ENCODE data around the gene FCRL2.

Gene FCRL2, protein sequence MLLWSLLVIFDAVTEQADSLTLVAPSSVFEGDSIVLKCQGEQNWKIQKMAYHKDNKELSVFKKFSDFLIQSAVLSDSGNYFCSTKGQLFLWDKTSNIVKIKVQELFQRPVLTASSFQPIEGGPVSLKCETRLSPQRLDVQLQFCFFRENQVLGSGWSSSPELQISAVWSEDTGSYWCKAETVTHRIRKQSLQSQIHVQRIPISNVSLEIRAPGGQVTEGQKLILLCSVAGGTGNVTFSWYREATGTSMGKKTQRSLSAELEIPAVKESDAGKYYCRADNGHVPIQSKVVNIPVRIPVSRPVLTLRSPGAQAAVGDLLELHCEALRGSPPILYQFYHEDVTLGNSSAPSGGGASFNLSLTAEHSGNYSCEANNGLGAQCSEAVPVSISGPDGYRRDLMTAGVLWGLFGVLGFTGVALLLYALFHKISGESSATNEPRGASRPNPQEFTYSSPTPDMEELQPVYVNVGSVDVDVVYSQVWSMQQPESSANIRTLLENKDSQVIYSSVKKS

DNA sequence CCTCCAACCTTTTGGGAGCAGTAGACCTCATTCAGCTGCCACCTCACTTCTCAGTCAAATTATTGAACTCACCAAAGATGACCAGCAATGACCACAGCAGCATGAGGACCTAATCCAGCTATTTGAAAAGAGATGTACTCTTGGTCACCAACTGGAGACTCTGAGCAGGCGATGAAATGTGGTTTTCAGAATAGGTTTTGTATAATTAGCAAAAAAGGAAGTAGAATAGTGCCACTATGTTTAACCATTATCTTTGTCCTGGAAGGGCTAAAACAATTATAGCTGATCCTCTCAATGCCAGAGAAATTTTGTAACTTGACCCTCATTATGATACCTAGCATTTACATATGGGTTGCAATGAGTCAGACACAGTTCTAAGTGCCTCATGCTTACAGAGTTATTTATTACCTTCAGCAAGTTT, at the start of gene FCRL2:
Gene FCRL2 (minus strand): TSS at position 162 of the 421 bp plus-strand sequence. CDS start 59 bp downstream, at position 103.
- DNase-seq (ENCODE audit: low read depth, low spot score) = no peak
- POLR2A ChIA-PET = no interaction called here
- CTCF ChIA-PET = no interaction called here
- H3K4me3 ChIP-seq (ENCODE audit: low read depth, low read length) = no peak within 1 kb of the TSS
- TF ChIP-seq CTCF (IDR thresholded peaks at IDR 0.05; ENCODE audit: insufficient read depth, low read length, missing control alignments) = no peak

DNA sequence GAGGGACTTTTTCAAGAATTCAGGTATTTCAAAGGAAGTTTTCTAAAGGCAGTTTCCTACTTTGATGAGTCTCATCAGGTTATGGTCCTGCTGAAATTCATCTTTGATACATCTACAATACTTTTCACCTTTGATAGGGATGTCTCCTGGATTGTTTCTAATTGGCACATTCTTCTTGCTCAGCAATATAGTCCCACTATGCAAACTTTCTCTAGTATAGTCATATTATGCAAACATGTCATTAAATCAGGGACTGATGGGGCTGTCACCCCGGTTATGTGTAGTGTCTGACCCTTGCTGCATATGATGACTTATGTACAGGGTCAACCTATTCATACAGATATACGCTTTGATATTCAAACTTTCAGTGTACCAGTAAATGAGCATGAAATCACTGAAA, 43.4 kb upstream of the FCRL2 start:
- ChIA-PET POLR2A (no interaction called here), CTCF (no interaction called here)
- DNase-seq (ENCODE audit: low read depth, low spot score) = no peak
- no peak for TF ChIP-seq CTCF (IDR thresholded peaks at IDR 0.05; ENCODE audit: insufficient read depth, low read length, missing control alignments)
- H3K4me3 ChIP-seq (ENCODE audit: low read depth, low read length) = no peak overlapping the region

DNA sequence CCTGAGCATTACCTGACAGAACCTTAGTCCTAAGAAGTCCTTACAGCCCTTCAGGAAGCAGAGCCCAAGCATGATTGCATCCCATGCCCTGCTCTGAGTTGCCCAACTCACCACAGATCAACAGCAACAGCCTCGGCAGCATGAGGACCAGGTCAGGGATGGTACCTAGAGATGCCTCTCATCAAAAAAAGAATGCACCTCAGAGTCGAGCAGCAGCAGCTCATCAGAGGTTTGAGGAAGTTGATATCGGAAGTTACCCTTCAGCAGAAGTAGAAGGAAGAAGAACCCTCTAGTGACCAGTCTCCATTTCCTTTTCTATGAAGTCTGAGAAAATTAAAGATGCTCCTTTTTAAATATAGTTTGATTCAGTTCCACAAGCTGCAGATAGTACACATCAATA, 43.0 kb upstream of the FCRL2 start, which contains the start of gene FCRL1:
Gene FCRL1 (minus strand): TSS at position 225 of the 400 bp plus-strand sequence. CDS start 83 bp downstream, at position 142.
- no peak within 1 kb of the TSS for H3K4me3 ChIP-seq (ENCODE audit: low read depth, low read length)
- POLR2A ChIA-PET = no interaction called here
- TF ChIP-seq CTCF (IDR thresholded peaks at IDR 0.05; ENCODE audit: insufficient read depth, low read length, missing control alignments) = no peak
- CTCF ChIA-PET = no interaction called here
- DNase-seq (ENCODE audit: low read depth, low spot score) = no peak

- ChIA-PET CTCF (no interaction called here), POLR2A (no interaction called here)
- DNase-seq (ENCODE audit: low read depth, low spot score) = no peak
- TF ChIP-seq CTCF (IDR thresholded peaks at IDR 0.05; ENCODE audit: insufficient read depth, low read length, missing control alignments) = no peak
- no peak overlapping the region for H3K4me3 ChIP-seq (ENCODE audit: low read depth, low read length)
Observed at GRCh38 chr1:157819215-157819614, 42.3 kb upstream of the FCRL2 start.

DNA sequence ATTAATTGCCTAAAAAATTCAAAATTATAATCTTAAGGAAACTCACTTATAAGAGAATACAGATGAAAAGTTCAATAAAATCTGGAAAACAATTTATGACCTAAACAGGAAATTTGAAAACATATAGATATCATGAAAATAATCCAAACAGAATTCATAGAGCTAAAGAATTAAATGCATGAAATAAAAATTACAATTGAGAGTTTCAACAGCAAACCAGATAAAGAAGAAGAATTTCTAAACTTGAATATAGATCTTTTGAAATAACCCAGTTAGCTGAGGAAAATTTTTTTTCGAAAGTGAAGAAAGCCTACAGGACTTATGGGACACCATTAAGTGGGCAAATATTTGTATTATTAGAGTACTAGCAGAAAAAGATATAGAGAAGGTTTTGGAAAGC, 36.3 kb upstream of the FCRL2 start:
- no peak for TF ChIP-seq CTCF (IDR thresholded peaks at IDR 0.05; ENCODE audit: insufficient read depth, low read length, missing control alignments)
- no peak overlapping the region for H3K4me3 ChIP-seq (ENCODE audit: low read depth, low read length)
- CTCF ChIA-PET = no interaction called here
- DNase-seq (ENCODE audit: low read depth, low spot score) = no peak
- POLR2A ChIA-PET = no interaction called here

GRCh38 chr1:157806431-157807149, 29.7 kb upstream of the FCRL2 start:
- H3K4me3 ChIP-seq (ENCODE audit: low read depth, low read length) = no peak overlapping the region
- ChIA-PET POLR2A (no interaction called here), CTCF (no interaction called here)
- DNase-seq (ENCODE audit: low read depth, low spot score) = no peak
- no peak for TF ChIP-seq CTCF (IDR thresholded peaks at IDR 0.05; ENCODE audit: insufficient read depth, low read length, missing control alignments)
